Measurements from ENCODE around the gene PNPLA5.

The PNPLA5 gene

GRCh38 chr22:43901976-43902643 lies 10.3 kb upstream of the PNPLA5 start:
- no peak for DNase-seq (ENCODE audit: low spot score)
- TF ChIP-seq CTCF (IDR thresholded peaks at IDR 0.05; ENCODE audit: borderline replicate concordance, control extremely low read depth, extremely low read depth, insufficient read depth, missing control alignments): no peak
- in situ Hi-C loops (cut with MboI; ENCODE audit: low sequenced_read_pairs, unreplicated experiment): no loop called here

GRCh38 chr22:43900206-43900605 lies 8.4 kb upstream of the PNPLA5 start:
- no peak for TF ChIP-seq CTCF (IDR thresholded peaks at IDR 0.05; ENCODE audit: borderline replicate concordance, control extremely low read depth, extremely low read depth, insufficient read depth, missing control alignments)
- in situ Hi-C loops (cut with MboI; ENCODE audit: low sequenced_read_pairs, unreplicated experiment): no loop called here
- DNase-seq (ENCODE audit: low spot score): no peak

- in situ Hi-C loops (cut with MboI; ENCODE audit: low sequenced_read_pairs, unreplicated experiment): no loop called here
- no peak for TF ChIP-seq CTCF (IDR thresholded peaks at IDR 0.05; ENCODE audit: borderline replicate concordance, control extremely low read depth, extremely low read depth, insufficient read depth, missing control alignments)
- DNase-seq (ENCODE audit: low spot score): no peak
Measured at GRCh38 chr22:43897751-43898261, 6.0 kb upstream of the PNPLA5 start.

GRCh38 chr22:43895986-43896645 lies 4.3 kb upstream of the PNPLA5 start:
- DNase-seq (ENCODE audit: low spot score): no peak
- in situ Hi-C loops (cut with MboI; ENCODE audit: low sequenced_read_pairs, unreplicated experiment): no loop called here
- no peak for TF ChIP-seq CTCF (IDR thresholded peaks at IDR 0.05; ENCODE audit: borderline replicate concordance, control extremely low read depth, extremely low read depth, insufficient read depth, missing control alignments)

- in situ Hi-C loops (cut with MboI; ENCODE audit: low sequenced_read_pairs, unreplicated experiment): no loop called here
Measured at GRCh38 chr22:43894122-43894521, 2.3 kb upstream of the PNPLA5 start.

GRCh38 chr22:43893266-43893665 lies 1.5 kb upstream of the PNPLA5 start:
- TF ChIP-seq CTCF (IDR thresholded peaks at IDR 0.05; ENCODE audit: borderline replicate concordance, control extremely low read depth, extremely low read depth, insufficient read depth, missing control alignments): no peak
- in situ Hi-C loops (cut with MboI; ENCODE audit: low sequenced_read_pairs, unreplicated experiment): no loop called here
- no peak for DNase-seq (ENCODE audit: low spot score)

More at GRCh38 chr22:43894122-43894521, 2.3 kb upstream of the PNPLA5 start:
- DNase-seq (ENCODE audit: low spot score): no peak
- TF ChIP-seq CTCF (IDR thresholded peaks at IDR 0.05; ENCODE audit: borderline replicate concordance, control extremely low read depth, extremely low read depth, insufficient read depth, missing control alignments): no peak

All from GM13976 (cell line).